AG10803 (cell line): ENCODE measurements around the gene FRAS1.
"Not testable (repeated sequence)": the region's sequence is repeated elsewhere in the genome, so short reads cannot be mapped to it uniquely, and the experiment has no call there.

Source experiments
- DNase-seq: peaks from one replicate; pipeline ENCODE4 v3.0.0; 2010; ENCODE audit warnings: low read depth
- H3K4me3 ChIP-seq: 2 replicates; pipeline ENCODE4 v1.5.1; 2011; ENCODE audit warnings: mild to moderate bottlenecking, low read length, control low read depth
- TF ChIP-seq, protein P1 (sequence below): conservative IDR thresholded peaks from 2 replicates; pipeline ENCODE4 v1.5.1; 2011; ENCODE audit warnings: mild to moderate bottlenecking, low read length, control low read depth, inconsistent platforms

FRAS1 gene

DNA sequence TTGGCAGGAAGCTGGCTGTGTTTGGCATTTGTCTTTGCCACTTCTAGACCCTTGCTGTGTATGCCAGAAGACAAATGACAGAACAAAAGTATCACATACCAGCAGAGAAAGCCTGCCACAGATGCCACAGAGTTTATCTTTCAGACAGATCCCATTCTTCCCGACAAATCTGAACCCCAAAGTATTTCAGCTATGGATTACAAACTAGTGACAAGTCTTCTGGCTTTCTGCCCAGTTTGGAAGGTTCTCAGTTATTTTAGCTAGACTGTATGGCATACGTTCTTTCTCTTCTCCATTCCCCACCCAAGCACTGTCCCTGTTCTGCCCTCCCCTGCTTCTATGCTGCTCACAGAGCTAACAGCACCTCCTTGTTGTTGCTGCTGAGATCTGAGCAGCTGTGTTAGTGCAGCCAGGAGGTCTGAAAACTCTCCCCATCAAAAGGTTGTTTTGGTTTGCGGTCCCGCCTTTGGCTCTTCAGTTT is 236.7 kb downstream of the FRAS1 start:
- H3K4me3 ChIP-seq = no peak overlapping the region

DNA sequence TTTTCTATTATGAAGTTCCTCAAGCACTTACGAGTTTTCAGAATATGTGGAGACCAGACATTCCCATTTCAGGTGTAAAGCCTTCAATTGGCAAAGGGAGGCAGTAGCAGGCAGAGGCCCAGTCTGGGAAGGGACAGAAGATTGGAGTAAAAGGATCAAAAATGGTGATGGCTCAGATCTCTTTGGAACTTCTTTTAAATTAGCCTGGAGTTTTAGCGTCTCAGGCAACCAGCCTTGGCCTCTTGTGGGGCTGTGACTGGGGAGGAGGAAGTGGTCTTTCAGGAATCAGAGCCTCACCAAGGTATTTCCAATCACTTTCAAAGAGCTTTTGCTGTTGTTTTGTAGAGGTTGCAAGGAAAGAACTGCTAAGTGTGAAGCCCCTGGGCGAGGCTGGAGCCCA is 239.1 kb downstream of the FRAS1 start:
- DNase-seq = no peak
- TF ChIP-seq, protein P1, sequence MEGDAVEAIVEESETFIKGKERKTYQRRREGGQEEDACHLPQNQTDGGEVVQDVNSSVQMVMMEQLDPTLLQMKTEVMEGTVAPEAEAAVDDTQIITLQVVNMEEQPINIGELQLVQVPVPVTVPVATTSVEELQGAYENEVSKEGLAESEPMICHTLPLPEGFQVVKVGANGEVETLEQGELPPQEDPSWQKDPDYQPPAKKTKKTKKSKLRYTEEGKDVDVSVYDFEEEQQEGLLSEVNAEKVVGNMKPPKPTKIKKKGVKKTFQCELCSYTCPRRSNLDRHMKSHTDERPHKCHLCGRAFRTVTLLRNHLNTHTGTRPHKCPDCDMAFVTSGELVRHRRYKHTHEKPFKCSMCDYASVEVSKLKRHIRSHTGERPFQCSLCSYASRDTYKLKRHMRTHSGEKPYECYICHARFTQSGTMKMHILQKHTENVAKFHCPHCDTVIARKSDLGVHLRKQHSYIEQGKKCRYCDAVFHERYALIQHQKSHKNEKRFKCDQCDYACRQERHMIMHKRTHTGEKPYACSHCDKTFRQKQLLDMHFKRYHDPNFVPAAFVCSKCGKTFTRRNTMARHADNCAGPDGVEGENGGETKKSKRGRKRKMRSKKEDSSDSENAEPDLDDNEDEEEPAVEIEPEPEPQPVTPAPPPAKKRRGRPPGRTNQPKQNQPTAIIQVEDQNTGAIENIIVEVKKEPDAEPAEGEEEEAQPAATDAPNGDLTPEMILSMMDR = no peak
- no peak overlapping the region for H3K4me3 ChIP-seq

More for the DNA sequence above, 236.7 kb downstream of the FRAS1 start:
- TF ChIP-seq, protein P1 = peak; percentile 50
- peak; percentile 97 for DNase-seq

DNA sequence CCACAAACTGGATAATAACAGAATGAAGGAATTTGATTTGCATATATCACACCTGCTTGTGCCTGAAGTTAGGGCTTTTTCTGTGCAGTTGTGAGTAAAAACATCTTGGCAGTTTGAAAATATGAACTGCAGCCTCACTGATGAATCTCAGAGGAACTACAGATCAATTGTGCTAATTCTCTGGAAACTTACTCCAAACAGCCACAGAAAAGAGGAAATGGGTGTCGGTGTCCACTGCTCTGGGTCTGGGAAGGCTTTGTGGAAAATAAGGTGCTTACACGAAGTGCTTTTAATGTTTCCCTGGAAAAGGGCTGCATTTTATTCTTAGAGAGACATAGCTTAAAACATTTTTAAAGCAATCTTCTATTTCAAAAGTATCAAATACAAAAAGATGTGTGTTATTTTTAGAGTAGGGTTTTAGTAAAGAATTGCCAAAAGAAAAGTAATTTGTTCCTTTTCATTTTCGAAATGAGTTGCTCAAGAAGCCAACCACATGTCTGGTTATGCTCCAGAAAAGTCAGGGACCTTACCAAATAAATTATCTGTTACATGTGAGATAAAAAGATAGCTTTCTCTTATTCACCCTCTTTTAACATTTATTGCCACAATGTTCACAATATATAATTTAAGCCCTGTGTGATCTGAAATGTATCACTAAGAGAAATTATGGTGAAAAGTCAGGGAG is 240.1 kb downstream of the FRAS1 start:
- peak; percentile 80 for DNase-seq
- peak overlapping the region; percentile 3; the same call in 1 of the 2 replicates for H3K4me3 ChIP-seq

DNA sequence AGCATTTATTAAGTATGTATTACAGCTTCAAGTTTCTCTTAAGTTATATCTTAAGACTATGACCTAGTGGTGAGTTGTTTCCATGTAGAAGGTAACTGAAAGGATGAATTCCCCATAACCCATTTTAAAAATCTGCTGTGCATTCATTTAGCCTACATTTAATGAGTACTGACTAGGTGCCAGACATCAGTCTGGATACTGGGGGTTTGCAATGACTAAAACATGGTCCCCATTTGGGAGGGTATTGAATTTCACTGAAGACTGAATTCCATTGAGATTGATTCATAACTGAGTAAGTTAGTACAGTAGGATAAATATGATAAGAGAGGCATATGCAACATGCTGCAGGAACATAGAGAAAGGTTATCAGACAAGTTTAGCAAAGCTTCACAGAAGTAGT is 241.5 kb downstream of the FRAS1 start:
- no peak overlapping the region for H3K4me3 ChIP-seq
- TF ChIP-seq, protein P1 = no peak
- DNase-seq = peak; percentile 30

More for the DNA sequence above, 240.1 kb downstream of the FRAS1 start:
- TF ChIP-seq, protein P1 = no peak

DNA sequence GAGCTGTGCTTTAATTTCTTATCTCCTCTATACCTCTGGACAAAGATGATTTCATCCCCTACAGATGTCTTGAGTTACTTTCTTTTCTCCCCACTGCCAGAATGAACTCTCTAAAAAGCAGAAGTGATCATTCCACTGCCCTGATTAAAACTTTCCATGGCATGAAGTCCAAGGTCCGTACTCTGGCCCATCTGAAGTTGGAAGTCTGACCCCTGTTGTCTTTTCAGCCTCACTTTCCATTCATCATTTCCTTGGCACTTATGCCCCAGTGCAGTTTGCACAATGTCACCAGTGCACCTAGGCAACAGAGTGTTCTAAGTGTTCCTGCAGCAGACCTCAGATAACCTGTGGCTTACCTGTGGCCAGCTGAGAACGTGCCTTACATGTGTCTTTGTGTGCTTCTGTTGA is 242.4 kb downstream of the FRAS1 start:
- DNase-seq = no peak
- TF ChIP-seq, protein P1 = no peak

DNA sequence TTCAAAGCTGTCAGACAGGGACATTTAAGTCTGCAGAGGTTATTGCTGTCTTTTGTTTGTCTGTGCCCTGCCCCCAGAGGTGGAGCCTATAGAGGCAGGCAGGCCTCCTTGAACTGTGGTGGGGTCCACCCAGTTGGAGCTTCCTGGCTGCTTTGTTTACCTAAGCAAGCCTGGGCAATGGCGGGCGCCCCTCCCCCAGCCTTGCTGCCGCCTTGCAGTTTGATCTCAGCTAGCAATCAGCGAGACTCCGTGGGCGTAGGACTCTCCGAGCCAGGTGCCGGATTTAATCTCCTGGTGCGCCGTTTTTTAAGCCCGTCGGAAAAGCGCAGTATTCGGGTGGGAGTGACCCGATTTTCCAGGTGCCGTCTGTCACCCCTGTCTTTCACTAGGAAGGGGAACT is 250.1 kb downstream of the FRAS1 start:
- DNase-seq, H3K4me3 ChIP-seq: not testable (repeated sequence)

More for the DNA sequence above, 242.4 kb downstream of the FRAS1 start:
- no peak overlapping the region for H3K4me3 ChIP-seq

DNA sequence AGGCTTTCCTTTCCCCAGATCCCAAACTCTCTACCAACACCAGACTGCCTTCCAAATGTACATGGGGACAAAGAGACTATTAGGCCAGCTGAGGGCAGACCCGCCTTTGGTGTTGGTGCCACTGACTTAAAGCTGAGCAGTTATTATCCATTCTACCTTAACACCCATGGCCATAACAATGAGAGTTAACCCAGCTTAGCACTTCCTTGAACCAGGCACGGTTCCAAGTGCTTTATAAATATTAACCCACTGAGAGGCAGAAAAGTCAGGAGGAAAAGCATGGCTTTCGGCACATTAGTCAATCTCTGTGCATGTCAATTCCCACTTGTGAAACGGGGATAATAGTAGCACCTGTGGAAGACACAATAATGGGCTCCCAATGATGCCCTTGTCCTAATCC is 251.4 kb downstream of the FRAS1 start:
- DNase-seq = no peak
- TF ChIP-seq, protein P1 = no peak
- H3K4me3 ChIP-seq = no peak overlapping the region
